SU-DHL-6 (cell line): ENCODE measurements around the gene CDH16.

Experiments
- EZH2phosphoT487 ChIP-seq: fragments of 200-600 bp; sonication (generic), shearing (Covaris generic); conservative IDR thresholded peaks from 2 replicates; pipeline ENCODE4 v1.6.1; 2018; ENCODE audit warnings: mild to moderate bottlenecking, antibody characterized with exemption, low read length, moderate library complexity, mixed read lengths
- TF ChIP-seq, protein P1 (sequence below): fragments of 200-600 bp; sonication (generic); IDR thresholded peaks from one replicate; pipeline ENCODE4 v1.5.1; 2017; ENCODE audit warnings: antibody characterized with exemption, mild to moderate bottlenecking, low read length, moderate library complexity; ENCODE audit not compliant: insufficient read depth, poor library complexity, severe bottlenecking

GRCh38 chr16:66944054-66944441 lies 25.4 kb upstream of the CDH16 start:
- TF ChIP-seq, protein P1, sequence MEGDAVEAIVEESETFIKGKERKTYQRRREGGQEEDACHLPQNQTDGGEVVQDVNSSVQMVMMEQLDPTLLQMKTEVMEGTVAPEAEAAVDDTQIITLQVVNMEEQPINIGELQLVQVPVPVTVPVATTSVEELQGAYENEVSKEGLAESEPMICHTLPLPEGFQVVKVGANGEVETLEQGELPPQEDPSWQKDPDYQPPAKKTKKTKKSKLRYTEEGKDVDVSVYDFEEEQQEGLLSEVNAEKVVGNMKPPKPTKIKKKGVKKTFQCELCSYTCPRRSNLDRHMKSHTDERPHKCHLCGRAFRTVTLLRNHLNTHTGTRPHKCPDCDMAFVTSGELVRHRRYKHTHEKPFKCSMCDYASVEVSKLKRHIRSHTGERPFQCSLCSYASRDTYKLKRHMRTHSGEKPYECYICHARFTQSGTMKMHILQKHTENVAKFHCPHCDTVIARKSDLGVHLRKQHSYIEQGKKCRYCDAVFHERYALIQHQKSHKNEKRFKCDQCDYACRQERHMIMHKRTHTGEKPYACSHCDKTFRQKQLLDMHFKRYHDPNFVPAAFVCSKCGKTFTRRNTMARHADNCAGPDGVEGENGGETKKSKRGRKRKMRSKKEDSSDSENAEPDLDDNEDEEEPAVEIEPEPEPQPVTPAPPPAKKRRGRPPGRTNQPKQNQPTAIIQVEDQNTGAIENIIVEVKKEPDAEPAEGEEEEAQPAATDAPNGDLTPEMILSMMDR, result no peak
- no peak for TF ChIP-seq EZH2phosphoT487
